Endothelial cell (in vitro differentiated cells): ENCODE measurements around the gene SECISBP2L. TPM values are rescaled to one million over a fixed set of nuclear protein-coding genes. Genes with fewer than 3 reads are reported as not detected.
A peak's percentile ranks its signal among the peaks of the same experiment; 100 is the strongest.

Experiments used
- DNase-seq: peaks from one replicate; pipeline ENCODE4 v3.0.0; 2021; ENCODE audit warnings: low spot score
- H3K27ac Mint-ChIP-seq: one replicate; pipeline ENCODE4 v1.8.0; 2021; ENCODE audit warnings: mixed read lengths, inconsistent platforms; ENCODE audit not compliant: unreplicated experiment
- H3K27me3 Mint-ChIP-seq: one replicate; pipeline ENCODE4 v1.8.0; 2021; ENCODE audit warnings: mild to moderate bottlenecking, moderate library complexity, mixed read lengths, inconsistent platforms; ENCODE audit not compliant: unreplicated experiment
- H3K36me3 Mint-ChIP-seq: one replicate; pipeline ENCODE4 v1.8.0; 2021; ENCODE audit warnings: mild to moderate bottlenecking, low read depth, mixed read lengths, inconsistent platforms; ENCODE audit not compliant: unreplicated experiment
- H3K4me1 Mint-ChIP-seq: one replicate; pipeline ENCODE4 v1.8.0; 2021; ENCODE audit warnings: mild to moderate bottlenecking, mixed read lengths, inconsistent platforms; ENCODE audit not compliant: unreplicated experiment
- H3K4me3 Mint-ChIP-seq: one replicate; pipeline ENCODE4 v1.8.0; 2021; ENCODE audit warnings: mild to moderate bottlenecking, mixed read lengths, inconsistent platforms; ENCODE audit not compliant: unreplicated experiment
- H3K9me3 Mint-ChIP-seq: one replicate; pipeline ENCODE4 v1.8.0; 2021; ENCODE audit warnings: mixed read lengths, inconsistent platforms; ENCODE audit not compliant: unreplicated experiment
- CTCF ChIP-seq: fragments of 200-600 bp; sonication (generic); IDR thresholded peaks from one replicate; pipeline ENCODE4 v1.5.0; 2021; ENCODE audit warnings: antibody characterized with exemption; ENCODE audit not compliant: unreplicated experiment
- total RNA-seq: library from RNA; stranded (reverse); fragmentation: NEBNext Ultra II Directional; extraction: Animal tissue kit (Norgen Biotek cat#: 25700); gene quantifications from one replicate; pipeline ENCODE4 v1.2.1, GENCODE V29; 2021; ENCODE audit not compliant: unreplicated experiment

SECISBP2L gene
- total RNA-seq, 1 donor from 2014 or later = 44.3 TPM

DNA sequence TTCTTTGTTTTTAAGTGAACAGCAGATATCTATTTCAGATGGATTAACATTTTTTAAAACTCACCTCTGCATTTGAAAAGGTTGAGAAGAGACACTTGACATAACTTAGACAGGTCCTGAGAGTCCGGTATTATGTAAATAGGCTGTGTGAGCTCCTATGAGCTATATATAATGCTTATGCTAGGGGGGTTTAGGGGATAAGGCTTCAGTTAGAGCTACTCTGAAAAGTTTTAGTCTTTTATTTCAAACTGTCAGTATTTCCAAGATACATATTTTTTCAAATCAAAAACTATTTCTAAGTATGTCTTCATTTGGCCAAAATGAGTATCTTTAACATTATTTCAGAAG, 99.4 kb downstream of the SECISBP2L start:
- TF ChIP-seq CTCF = no peak
- Mint-ChIP-seq H3K9me3 (no peaks in the 10 kb centered on the region), H3K27me3 (peaks cover 3% of the 10 kb centered on the region), H3K4me1 (peaks cover 12% of the 10 kb centered on the region), H3K4me3 (no peak overlapping the region), H3K27ac (no peak overlapping the region), H3K36me3 (peaks cover 6% of the 10 kb centered on the region)
- no peak for DNase-seq

DNA sequence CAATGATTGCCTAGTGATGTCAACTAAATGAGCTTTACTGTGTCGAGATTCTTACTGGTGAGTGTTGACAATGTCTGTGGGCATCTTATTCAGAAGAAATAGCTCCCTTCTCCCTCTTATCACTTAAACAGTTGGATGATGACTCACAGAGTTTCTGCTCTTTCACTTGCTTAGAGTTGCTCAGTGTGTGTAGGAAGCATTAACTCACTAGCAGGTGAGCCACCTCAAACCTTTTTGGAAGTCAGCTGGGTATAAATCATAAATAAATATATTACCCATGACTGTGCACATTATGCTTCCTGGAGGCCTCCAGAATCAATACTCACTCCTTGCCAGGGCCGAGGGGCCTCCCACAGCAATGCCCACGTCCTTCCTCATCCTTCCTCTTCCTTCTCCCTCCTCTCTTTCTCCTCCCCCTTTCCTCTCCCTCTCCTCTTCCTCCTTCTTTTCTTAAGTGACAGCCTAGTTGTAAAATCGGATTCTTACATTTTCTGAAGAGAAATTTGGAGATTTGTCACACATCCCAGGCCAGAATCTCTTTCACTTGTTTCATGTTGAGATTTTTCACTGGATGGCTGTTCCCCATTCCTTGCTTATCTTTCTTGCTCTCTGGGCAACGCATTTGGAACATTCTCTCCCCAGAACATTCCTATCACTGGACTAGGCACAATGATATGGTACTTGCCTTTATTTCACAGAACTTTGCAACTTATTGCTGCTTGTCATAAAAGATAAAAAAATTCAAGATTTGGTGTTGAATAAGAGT, 100.0 kb downstream of the SECISBP2L start:
- Mint-ChIP-seq H3K4me1 (peaks cover 12% of the 10 kb centered on the region), H3K4me3 (no peak overlapping the region), H3K36me3 (peaks cover 2% of the 10 kb centered on the region), H3K27ac (peak overlapping the region; percentile 16), H3K27me3 (peaks cover 3% of the 10 kb centered on the region), H3K9me3 (no peaks in the 10 kb centered on the region)
- DNase-seq = no peak
- no peak for TF ChIP-seq CTCF

DNA sequence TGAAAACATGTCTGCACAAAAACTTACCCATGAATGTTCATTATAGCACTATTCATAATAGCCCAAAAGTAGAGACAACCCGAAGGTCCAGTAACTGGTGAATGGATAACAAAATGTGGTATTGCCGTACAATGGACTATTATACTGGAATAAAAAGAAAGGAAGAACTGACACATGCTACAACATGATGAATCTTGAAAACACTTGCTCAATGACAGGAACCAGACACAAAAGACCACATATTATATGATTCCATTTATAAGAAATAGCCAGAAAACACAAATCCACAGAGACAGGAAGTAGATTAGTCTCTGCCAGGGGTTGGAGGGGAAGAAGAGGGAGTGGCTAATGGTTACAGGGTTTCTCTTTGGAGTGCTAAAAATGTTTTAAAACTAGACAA, 100.9 kb downstream of the SECISBP2L start:
- no peaks in the 10 kb centered on the region for H3K36me3 Mint-ChIP-seq
- H3K4me1 Mint-ChIP-seq = peaks cover 12% of the 10 kb centered on the region
- DNase-seq = no peak
- no peaks in the 10 kb centered on the region for H3K9me3 Mint-ChIP-seq
- no peak overlapping the region for H3K27ac Mint-ChIP-seq
- H3K27me3 Mint-ChIP-seq = no peaks in the 10 kb centered on the region
- no peak for TF ChIP-seq CTCF
- no peak overlapping the region for H3K4me3 Mint-ChIP-seq

- DNase-seq = no peak
- TF ChIP-seq CTCF = no peak
- Mint-ChIP-seq H3K36me3 (no peaks in the 10 kb centered on the region), H3K4me3 (no peak overlapping the region), H3K9me3 (no peaks in the 10 kb centered on the region), H3K27me3 (no peaks in the 10 kb centered on the region), H3K27ac (no peak overlapping the region), H3K4me1 (peaks cover 12% of the 10 kb centered on the region)
Measured at GRCh38 chr15:48941904-48942303, 104.3 kb downstream of the SECISBP2L start.

DNA sequence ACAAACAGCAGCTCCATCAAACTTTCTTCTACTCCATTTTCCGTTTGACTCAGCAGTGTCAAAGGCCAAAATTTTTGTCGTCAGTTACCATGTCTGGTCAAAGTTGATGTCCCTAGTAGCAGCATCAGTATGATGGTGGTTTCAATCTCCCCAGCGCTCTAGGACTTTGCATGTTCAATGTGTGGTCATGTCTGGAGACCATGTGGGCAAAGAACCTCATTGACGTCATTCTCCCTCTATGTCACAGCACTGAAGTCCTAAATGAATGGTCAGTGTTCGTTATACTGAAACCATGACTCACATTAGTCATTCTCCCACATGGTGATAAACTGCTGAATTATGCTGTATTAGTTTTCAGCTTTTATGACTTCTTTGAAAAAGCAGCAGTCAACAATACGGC, 105.7 kb downstream of the SECISBP2L start:
- no peak for DNase-seq
- no peak for TF ChIP-seq CTCF

More for the DNA sequence above, 105.7 kb downstream of the SECISBP2L start:
- H3K4me3 Mint-ChIP-seq = no peak overlapping the region
- no peak overlapping the region for H3K27ac Mint-ChIP-seq
- H3K27me3 Mint-ChIP-seq = no peaks in the 10 kb centered on the region
- H3K9me3 Mint-ChIP-seq = no peaks in the 10 kb centered on the region
- H3K4me1 Mint-ChIP-seq = peaks cover 3% of the 10 kb centered on the region
- H3K36me3 Mint-ChIP-seq = no peaks in the 10 kb centered on the region
